ENCODE measurements around the gene LRWD1.

The LRWD1 gene

GRCh38 chr7:102464577-102465280, at the start of gene LRWD1, which contains the start of gene ALKBH4:
Gene LRWD1 (plus strand): TSS chr7:102464984. CDS start chr7:102465081, 97 bp downstream.
Gene ALKBH4 (minus strand): TSS chr7:102464863. CDS start chr7:102464836, 27 bp downstream.
- ChIA-PET CTCF (interaction anchor here (0.6 to 1.0 kb wide), 2 partner anchors 10 to 54 kb away, joined by 3 read pairs; no protein-coding TSS in a partner anchor), POLR2A (ENCODE audit: low non-redundant PET) (no interaction called here)
- no peak; the same call in 1 of the 2 replicates for TF ChIP-seq CTCF (conservative IDR thresholded peaks at IDR 0.05; ENCODE audit: low read depth)
- H3K27ac ChIP-seq = peak within 1 kb of the TSS; percentile 74
- DNase-seq (ENCODE audit: low spot score) = peak; percentile 98

GRCh38 chr7:102415685-102416225, 49.0 kb upstream of the LRWD1 start:
- H3K27ac ChIP-seq = peak overlapping the region; percentile 4; the same call in 1 of the 2 replicates
- POLR2A ChIA-PET (ENCODE audit: low non-redundant PET) = no interaction called here
- no peak for TF ChIP-seq CTCF (conservative IDR thresholded peaks at IDR 0.05; ENCODE audit: low read depth)
- CTCF ChIA-PET = no interaction called here
- no peak for DNase-seq (ENCODE audit: low spot score)

GRCh38 chr7:102416406-102416805, 48.4 kb upstream of the LRWD1 start:
- ChIA-PET CTCF (no interaction called here), POLR2A (ENCODE audit: low non-redundant PET) (no interaction called here)
- no peak overlapping the region for H3K27ac ChIP-seq
- DNase-seq (ENCODE audit: low spot score) = no peak
- no peak for TF ChIP-seq CTCF (conservative IDR thresholded peaks at IDR 0.05; ENCODE audit: low read depth)

GRCh38 chr7:102417105-102417504, 47.7 kb upstream of the LRWD1 start:
- DNase-seq (ENCODE audit: low spot score) = no peak
- TF ChIP-seq CTCF (conservative IDR thresholded peaks at IDR 0.05; ENCODE audit: low read depth) = no peak
- ChIA-PET CTCF (interaction anchor here (0.6 kb wide), 1 partner anchor 470 kb away, joined by 7 read pairs; no protein-coding TSS in a partner anchor), POLR2A (ENCODE audit: low non-redundant PET) (no interaction called here)
- no peak overlapping the region for H3K27ac ChIP-seq

GRCh38 chr7:102418592-102418991, 46.2 kb upstream of the LRWD1 start:
- POLR2A ChIA-PET (ENCODE audit: low non-redundant PET) = no interaction called here
- DNase-seq (ENCODE audit: low spot score) = no peak
- CTCF ChIA-PET = no interaction called here
- no peak for TF ChIP-seq CTCF (conservative IDR thresholded peaks at IDR 0.05; ENCODE audit: low read depth)
- H3K27ac ChIP-seq = no peak overlapping the region

- ChIA-PET POLR2A (ENCODE audit: low non-redundant PET) (no interaction called here), CTCF (interaction anchor here (0.7 to 0.8 kb wide), 3 partner anchors 9 to 184 kb away, joined by 3 to 6 read pairs (median 4); no protein-coding TSS in a partner anchor)
- DNase-seq (ENCODE audit: low spot score) = no peak
- H3K27ac ChIP-seq = peak overlapping the region; percentile 34; the same call in 1 of the 2 replicates
- no peak for TF ChIP-seq CTCF (conservative IDR thresholded peaks at IDR 0.05; ENCODE audit: low read depth)
These were observed 43.0 kb upstream of the LRWD1 start for GRCh38 chr7:102421706-102422240.
